ENCODE data around the gene ARL3.
"Not testable (repeated sequence)": the region's sequence is repeated elsewhere in the genome, so short reads cannot be mapped to it uniquely, and the experiment has no call there.

Gene ARL3

DNA sequence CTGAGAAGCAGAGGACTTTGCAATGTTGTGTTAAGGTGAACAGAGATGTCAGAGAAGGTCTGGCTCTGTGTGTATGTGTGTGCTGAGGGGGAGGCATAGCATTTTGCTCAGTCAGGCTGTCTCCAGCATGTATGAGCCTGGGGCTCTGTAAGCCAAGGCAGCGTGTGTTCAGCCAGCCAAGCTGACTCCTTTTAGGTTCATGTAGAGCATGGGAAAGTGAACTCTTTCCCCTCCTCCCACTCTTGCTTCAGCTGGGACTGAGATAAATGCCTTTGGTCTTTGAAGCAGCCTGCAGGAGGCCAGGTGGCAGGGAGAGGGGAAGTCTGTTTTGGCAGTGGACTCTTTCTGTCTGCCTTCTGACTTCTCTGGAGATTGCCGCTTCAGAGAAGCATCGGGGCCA is 4.0 kb upstream of the ARL3 start:
- Histone ChIP-seq H3K79me2 (ENCODE audit: insufficient read depth, low read length) (peaks cover 59% of the 10 kb centered on the region), H3K27ac (ENCODE audit: low read depth, low read length) (no peak overlapping the region), H3K4me3 (ENCODE audit: insufficient read depth, low read length, poor library complexity, severe bottlenecking) (no peak overlapping the region), H2AFZ (ENCODE audit: low read depth, low read length, severe bottlenecking) (no peak overlapping the region), H4K20me1 (ENCODE audit: low read depth, low read length) (no peaks in the 10 kb centered on the region), H3K4me2 (ENCODE audit: low read depth, low read length, poor library complexity, severe bottlenecking) (peak overlapping the region; percentile 2), H3K9ac (ENCODE audit: low read length) (no peak overlapping the region), H3K36me3 (ENCODE audit: low read length) (no peaks in the 10 kb centered on the region), H3K9me2 (replicated peaks; ENCODE audit: insufficient read depth, low read length) (no peaks in the 10 kb centered on the region), H3K27me3 (ENCODE audit: low read length) (no peaks in the 10 kb centered on the region), H3K9me3 (ENCODE audit: insufficient read depth, low read length) (no peaks in the 10 kb centered on the region), H3F3A (ENCODE audit: insufficient read depth) (no peaks in the 10 kb centered on the region)
- no peak for TF ChIP-seq EZH2phosphoT487 (conservative IDR thresholded peaks at IDR 0.05; ENCODE audit: low read length)
- TF ChIP-seq, protein P1, sequence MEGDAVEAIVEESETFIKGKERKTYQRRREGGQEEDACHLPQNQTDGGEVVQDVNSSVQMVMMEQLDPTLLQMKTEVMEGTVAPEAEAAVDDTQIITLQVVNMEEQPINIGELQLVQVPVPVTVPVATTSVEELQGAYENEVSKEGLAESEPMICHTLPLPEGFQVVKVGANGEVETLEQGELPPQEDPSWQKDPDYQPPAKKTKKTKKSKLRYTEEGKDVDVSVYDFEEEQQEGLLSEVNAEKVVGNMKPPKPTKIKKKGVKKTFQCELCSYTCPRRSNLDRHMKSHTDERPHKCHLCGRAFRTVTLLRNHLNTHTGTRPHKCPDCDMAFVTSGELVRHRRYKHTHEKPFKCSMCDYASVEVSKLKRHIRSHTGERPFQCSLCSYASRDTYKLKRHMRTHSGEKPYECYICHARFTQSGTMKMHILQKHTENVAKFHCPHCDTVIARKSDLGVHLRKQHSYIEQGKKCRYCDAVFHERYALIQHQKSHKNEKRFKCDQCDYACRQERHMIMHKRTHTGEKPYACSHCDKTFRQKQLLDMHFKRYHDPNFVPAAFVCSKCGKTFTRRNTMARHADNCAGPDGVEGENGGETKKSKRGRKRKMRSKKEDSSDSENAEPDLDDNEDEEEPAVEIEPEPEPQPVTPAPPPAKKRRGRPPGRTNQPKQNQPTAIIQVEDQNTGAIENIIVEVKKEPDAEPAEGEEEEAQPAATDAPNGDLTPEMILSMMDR (IDR thresholded peaks at IDR 0.05; ENCODE audit: insufficient read depth, low read length, poor library complexity, severe bottlenecking) = no peak

DNA sequence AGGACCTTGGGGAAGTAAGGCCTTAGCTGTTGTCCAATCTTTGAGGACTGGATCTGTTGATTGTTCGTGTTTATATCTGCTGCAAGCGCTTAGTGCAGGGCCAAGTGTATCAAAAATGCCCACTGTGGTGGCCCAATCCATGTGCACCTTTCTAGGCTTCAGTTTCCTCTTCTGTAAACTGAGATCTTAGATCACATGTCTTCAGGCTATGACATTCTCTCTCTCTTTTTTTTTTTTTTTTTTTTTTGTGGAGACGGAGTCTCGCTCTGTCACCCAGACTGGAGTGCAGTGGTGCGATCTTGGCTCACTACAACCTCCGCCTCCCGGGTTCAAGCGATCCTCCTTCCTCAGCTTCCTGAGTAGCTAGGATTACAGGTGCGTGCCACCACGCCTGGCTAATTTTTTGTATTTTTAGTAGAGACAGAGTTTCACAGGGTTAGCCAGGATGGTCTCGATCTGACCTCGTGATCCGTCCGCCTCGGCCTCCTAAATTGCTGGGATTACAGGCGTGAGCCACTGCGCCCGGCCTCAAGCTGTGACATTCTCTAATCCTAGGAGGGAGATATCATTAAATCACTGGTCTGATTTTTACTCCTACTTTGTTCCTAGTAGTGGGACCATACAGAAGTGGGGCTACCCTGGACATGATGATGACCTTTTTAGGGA is 2.8 kb upstream of the ARL3 start:
- not testable (repeated sequence) for H3K36me3 ChIP-seq (ENCODE audit: low read length); H3K27me3 ChIP-seq (ENCODE audit: low read length); H3K4me3 ChIP-seq (ENCODE audit: insufficient read depth, low read length, poor library complexity, severe bottlenecking); H4K20me1 ChIP-seq (ENCODE audit: low read depth, low read length); H3K4me2 ChIP-seq (ENCODE audit: low read depth, low read length, poor library complexity, severe bottlenecking); H3K27ac ChIP-seq (ENCODE audit: low read depth, low read length); H3K9me2 ChIP-seq (replicated peaks; ENCODE audit: insufficient read depth, low read length); H3K9ac ChIP-seq (ENCODE audit: low read length); H3K9me3 ChIP-seq (ENCODE audit: insufficient read depth, low read length); H2AFZ ChIP-seq (ENCODE audit: low read depth, low read length, severe bottlenecking)
- Histone ChIP-seq H3K79me2 (ENCODE audit: insufficient read depth, low read length) (peaks cover 49% of the 10 kb centered on the region), H3F3A (ENCODE audit: insufficient read depth) (peaks cover 11% of the 10 kb centered on the region; the same call in 1 of the 2 replicates)

DNA sequence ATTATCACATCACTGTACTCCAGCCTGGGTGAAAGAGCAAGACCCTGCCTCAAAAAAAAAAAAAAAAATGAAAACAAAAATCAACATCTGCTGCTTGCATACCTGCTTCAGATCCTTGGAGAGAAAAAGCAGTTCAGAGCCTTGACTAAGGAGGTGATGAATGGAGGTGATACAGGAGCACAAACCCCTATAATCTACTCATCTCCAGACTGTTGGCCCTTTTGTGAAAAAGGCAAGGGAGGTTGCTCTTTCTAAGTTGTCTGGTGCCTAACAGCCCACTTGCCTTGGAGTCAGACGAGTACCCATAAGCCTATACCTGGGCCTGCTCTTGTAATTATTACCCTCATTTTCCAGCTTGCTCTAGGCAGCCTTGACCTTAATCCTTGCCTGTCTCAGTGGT is 1.7 kb upstream of the ARL3 start:
- H3F3A ChIP-seq (ENCODE audit: insufficient read depth) = peaks cover 11% of the 10 kb centered on the region; the same call in 1 of the 2 replicates
- H2AFZ ChIP-seq (ENCODE audit: low read depth, low read length, severe bottlenecking) = no peak overlapping the region
- H3K27ac ChIP-seq (ENCODE audit: low read depth, low read length) = no peak overlapping the region
- peak overlapping the region; percentile 75 for H3K9ac ChIP-seq (ENCODE audit: low read length)
- no peaks in the 10 kb centered on the region for H3K36me3 ChIP-seq (ENCODE audit: low read length)
- no peaks in the 10 kb centered on the region for H3K9me3 ChIP-seq (ENCODE audit: insufficient read depth, low read length)
- no peaks in the 10 kb centered on the region for H4K20me1 ChIP-seq (ENCODE audit: low read depth, low read length)
- no peaks in the 10 kb centered on the region for H3K9me2 ChIP-seq (replicated peaks; ENCODE audit: insufficient read depth, low read length)
- H3K27me3 ChIP-seq (ENCODE audit: low read length) = no peaks in the 10 kb centered on the region
- no peak for TF ChIP-seq EZH2phosphoT487 (conservative IDR thresholded peaks at IDR 0.05; ENCODE audit: low read length)
- TF ChIP-seq, protein P1 (IDR thresholded peaks at IDR 0.05; ENCODE audit: insufficient read depth, low read length, poor library complexity, severe bottlenecking) = no peak
- no peak overlapping the region for H3K4me3 ChIP-seq (ENCODE audit: insufficient read depth, low read length, poor library complexity, severe bottlenecking)
- H3K4me2 ChIP-seq (ENCODE audit: low read depth, low read length, poor library complexity, severe bottlenecking) = peak overlapping the region; percentile 76
- H3K79me2 ChIP-seq (ENCODE audit: insufficient read depth, low read length) = peaks cover 43% of the 10 kb centered on the region

DNA sequence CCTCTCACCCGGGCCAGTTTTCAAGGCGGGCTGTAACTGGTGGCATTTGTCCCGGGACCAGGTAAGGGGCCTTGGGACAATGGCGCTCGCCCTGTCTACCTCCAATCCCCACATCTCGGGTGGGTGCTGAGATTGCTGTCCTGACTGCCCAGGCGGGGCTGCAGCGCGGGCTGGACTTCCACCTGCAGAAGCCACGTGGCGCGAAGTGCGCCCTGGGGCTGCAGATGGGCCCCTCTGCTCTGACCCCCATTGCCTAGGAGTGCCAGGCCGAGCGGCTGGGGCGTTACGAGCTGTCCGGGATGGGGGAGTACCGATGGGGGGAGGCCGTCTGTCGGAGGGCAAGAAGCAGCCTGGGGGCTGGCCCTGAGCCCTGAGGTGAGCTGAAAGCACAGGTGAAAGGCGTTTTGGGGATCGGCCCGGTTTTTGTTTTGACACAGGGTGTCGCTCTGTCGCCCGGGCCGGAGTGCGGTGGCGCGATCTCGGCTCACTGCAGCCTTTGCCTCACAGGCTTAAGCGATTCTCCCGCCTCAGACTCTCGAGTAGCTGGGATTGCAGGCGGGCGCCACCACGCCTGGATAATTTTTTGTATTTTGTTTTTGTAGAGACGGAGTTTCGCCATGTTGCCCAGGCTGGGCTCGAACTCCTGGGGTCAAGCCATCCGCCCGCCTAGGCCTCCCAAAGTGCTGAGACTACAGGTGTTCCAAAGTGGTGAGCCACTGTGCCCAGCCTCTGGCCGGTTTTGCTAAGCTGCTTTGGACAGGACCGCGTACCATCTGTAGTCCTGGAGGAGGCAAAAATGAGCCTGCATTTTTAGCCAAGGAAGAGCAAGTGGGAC is 641 bp upstream of the ARL3 start, which contains the start of gene SFXN2:
Gene SFXN2, plus strand, starts transcription at position 16 of the 835 bp plus-strand sequence. CDS start 12,001 bp downstream, outside the sequence.
- Histone ChIP-seq H3K4me3 (ENCODE audit: insufficient read depth, low read length, poor library complexity, severe bottlenecking) (peak within 1 kb of the TSS; percentile 81), H3K4me2 (ENCODE audit: low read depth, low read length, poor library complexity, severe bottlenecking) (peak within 1 kb of the TSS; percentile 76), H4K20me1 (ENCODE audit: low read depth, low read length) (no peaks in the 10 kb centered on the region), H3K9me2 (replicated peaks; ENCODE audit: insufficient read depth, low read length) (no peaks in the 10 kb centered on the region), H3F3A (ENCODE audit: insufficient read depth) (peaks cover 11% of the 10 kb centered on the region; the same call in 1 of the 2 replicates), H2AFZ (ENCODE audit: low read depth, low read length, severe bottlenecking) (peak within 1 kb of the TSS; percentile 76), H3K9me3 (ENCODE audit: insufficient read depth, low read length) (no peaks in the 10 kb centered on the region), H3K27ac (ENCODE audit: low read depth, low read length) (peak within 1 kb of the TSS; percentile 34), H3K36me3 (ENCODE audit: low read length) (no peaks in the 10 kb centered on the region), H3K79me2 (ENCODE audit: insufficient read depth, low read length) (peaks cover 38% of the 10 kb centered on the region), H3K27me3 (ENCODE audit: low read length) (no peaks in the 10 kb centered on the region), H3K9ac (ENCODE audit: low read length) (peak within 1 kb of the TSS; percentile 75)
- TF ChIP-seq EZH2phosphoT487 (conservative IDR thresholded peaks at IDR 0.05; ENCODE audit: low read length) = no peak
- TF ChIP-seq, protein P1 (IDR thresholded peaks at IDR 0.05; ENCODE audit: insufficient read depth, low read length, poor library complexity, severe bottlenecking) = peak; percentile 26

Measured in SU-DHL-6 (cell line).